Activated CD4-positive, alpha-beta T cell treated with anti-CD3 and anti-CD28 coated beads for 1 hour (primary cell): ENCODE results near the gene UBXN11.
A peak's percentile ranks its signal among the peaks of the same experiment; 100 is the strongest.
"Not testable (repeated sequence)": the region's sequence is repeated elsewhere in the genome, so short reads cannot be mapped to it uniquely, and the experiment has no call there.

Experiments used
- DNase-seq: peaks from one replicate; pipeline ENCODE4 v3.0.0-alpha.2; 2020

Gene UBXN11

DNA sequence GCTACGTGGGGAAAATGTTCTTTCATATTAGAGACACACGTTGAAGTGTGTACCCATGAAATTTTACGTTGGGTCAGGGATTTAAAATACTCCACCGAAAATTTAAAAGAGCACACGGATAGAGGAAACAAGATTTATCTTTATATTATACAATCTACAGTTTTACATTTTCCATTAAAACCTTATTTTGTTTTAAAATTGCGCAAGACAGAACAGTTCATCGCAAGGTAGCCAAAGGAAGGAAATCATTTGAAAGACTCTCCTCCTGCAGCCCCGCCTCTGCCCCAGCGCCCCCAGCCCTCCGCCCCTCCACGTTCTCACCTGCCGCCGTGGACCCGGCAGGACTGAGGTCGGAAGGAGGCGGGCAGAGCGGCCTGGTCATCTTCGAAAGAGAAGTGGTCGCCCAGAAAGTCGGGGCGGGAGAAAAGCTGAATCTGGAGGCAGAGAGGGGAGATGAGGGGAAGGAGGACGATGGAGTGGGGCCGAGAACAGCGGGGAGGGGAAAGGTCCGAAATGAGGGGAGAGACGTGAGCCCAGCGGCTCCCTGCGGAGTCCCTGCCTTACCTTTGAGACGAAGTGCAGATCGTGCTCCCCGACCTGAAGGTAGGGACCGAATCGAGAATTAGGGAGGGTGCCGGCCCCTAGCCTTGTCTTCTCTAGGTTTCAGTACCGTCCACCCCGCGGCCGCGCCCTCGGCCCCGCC is 29.5 kb upstream of the UBXN11 start:
- DNase-seq = no peak

DNA sequence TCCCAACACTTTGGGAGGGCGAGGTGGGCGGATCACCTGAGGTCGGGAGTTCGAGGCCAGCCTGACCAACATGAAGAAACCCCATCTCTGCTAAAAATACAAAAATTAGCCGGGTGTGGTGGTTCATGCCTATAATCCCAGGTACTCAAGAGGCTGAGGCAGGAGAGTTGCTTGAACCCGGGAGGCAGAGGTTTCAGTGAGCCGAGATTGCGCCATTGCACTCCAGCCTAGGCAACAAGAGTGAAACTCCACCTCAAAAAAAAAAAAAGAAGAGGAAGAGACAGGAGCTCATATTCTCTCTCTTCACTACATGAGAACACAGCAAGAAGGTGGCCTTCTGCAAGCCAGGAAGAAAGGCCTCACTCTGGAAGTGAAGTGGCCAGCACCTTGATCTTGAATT is 26.9 kb upstream of the UBXN11 start:
- not testable (repeated sequence) for DNase-seq

DNA sequence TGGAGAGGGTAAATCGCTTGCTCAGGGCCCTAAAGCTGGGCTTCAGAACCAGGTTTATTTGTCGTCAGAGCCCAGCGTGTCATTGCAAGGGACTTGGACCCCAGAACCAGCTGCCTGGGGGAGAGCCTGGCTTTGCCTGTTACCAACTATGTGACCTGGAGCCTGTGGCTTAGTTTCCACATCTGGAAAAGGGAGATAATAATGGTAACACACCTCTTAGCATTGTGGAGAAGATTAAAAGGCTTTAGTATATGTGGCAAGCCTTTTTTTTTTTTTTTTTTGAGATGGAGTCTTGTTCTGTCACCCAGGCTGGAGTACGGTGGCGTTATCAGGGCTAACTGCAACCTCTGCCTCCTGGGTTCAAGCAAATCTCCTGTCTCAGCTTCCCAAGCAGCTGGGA is 23.8 kb upstream of the UBXN11 start:
- no peak for DNase-seq

DNA sequence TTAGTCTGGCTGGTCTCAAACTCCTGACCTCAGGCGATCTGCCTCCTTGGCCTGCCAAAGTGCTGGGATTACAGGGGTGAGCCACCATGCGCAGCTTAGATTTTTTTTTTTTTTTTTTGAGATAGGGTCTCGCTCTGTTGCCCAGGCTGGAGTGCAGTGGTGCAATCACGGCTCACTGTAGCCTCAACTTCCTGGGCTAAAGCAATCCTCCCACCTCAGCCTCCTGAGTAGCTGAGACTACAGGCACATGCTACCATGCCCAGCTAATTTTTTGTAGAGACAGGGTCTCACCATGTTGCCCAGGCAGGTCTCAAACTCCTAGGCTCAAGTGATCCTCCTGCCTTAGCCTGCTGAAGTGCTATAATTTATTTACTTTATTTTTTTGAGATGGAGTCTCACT is 22.9 kb upstream of the UBXN11 start:
- DNase-seq = not testable (repeated sequence)

DNA sequence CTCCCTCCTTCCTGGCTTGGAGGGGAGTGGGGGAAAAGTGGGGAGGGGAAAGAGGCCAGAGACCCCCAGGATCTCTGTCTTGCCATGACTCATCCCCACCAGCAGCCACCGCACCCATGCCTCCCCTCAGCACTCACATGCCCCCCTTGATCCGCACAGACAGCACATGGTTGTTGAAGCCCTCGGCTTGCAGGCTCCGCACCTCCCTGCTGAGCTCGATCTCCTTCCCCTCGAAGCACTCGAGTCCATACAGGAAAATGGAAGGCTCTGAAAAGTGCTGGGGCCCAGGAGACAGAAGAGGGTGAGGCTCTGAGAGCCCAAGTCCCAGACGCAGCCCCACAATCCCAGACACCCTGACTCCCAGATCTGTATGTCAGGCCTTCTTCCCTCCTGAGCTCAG is 22.2 kb upstream of the UBXN11 start:
- DNase-seq = no peak

DNA sequence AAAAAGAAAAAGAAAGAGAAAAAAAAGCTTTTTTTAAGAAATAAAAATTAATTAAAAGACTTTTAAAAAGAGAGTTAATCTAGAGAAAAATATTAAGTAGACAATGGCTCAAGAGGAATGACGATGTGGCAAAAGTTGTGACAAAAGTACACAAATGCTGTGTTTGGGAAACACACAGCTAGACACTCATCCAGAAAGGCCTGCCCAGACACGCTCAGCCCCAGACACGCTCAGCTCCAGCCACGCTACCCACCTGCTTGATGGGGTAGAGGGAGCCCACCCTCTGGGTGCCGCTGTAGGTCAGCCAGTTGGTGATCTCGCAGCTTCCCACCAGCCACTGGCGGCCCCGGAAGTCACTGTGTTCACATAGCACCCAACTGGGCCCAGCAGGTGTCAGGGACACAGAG is 21.5 kb upstream of the UBXN11 start:
- DNase-seq = no peak

DNA sequence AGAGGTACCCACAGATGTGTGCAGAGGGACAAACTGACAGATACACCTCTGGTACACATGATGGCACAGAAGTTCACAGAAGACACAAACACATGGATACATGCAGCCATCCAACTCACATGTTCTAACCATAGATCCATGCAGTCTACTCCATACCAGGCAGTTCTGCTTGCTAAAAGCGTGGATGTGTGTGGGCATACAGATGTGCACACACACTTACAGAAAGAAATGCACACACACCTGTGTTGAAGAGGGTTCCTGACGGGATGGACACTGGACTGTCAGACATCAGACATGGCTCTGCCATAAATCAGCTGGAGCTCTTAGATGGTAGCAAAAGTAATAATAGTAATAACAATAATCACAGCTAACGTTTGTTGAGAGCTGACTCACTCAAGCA is 18.1 kb upstream of the UBXN11 start:
- no peak for DNase-seq

DNA sequence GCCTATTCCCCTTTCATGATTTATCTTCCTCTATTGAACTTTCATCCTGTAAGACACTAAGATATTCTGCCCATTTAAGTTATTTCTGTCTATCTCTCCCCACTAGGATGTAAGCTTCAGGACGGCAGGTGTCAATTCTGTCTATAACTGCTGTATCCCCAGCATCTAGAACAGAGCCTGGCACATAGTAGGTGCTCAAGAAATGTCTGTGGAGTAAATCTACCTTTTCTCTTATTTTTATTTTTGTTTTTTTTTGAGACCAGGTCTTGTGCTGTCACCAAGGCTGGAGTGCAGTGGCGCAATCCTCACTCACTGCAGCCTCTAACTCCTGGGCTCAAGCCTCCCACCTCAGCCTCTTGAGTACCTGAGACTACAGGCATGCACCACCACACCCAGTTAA is 16.9 kb upstream of the UBXN11 start:
- DNase-seq = no peak

DNA sequence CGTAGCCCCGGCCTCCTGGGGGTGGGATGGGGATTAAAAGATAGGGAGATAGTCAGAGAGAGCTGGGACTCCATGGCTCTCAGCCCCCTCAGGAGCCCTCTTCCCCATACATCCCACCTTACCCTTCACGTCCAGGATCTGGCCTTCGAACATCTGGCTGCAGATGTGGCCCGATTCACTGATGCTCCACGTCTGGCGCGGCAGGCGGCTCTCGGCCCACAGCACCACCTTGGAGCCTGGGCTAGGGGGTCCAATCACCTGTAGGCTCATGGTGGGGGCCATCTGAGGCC is 15.6 kb upstream of the UBXN11 start:
- no peak for DNase-seq

DNA sequence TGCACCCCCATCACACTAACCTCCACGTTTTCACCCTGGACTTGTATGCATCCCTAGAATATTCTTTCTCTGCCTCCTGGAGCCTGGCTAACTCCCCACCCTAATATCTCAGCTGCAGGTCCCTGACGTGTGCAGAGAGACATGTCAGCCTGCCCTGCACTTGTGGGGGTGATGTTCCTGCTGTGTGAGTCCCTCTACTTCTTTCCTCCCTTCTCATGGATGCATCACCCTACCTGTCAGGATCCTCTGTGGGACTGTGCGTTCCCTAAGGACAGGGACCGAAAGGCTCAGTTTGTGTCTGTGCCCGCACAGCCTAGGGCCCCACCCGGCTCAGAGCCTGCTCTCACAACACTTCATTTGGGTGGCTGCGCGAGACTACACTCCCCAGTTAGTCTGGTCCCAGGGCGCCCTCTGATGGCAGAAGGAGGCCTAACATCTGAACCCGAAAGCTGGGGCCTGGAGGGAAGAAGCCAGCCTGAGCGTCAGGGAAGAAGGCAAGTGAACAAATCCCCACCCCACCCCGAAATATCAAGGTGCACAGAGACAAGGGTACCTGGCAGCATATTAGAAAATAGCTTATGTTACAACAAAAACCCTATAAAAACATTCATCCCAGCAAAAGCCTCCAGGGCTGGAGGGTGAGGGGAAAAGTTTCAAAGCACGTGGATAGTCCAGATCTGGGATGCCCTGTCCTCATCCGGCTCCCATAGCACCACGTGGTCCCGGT is 15.0 kb upstream of the UBXN11 start:
- DNase-seq = peak; percentile 93

DNA sequence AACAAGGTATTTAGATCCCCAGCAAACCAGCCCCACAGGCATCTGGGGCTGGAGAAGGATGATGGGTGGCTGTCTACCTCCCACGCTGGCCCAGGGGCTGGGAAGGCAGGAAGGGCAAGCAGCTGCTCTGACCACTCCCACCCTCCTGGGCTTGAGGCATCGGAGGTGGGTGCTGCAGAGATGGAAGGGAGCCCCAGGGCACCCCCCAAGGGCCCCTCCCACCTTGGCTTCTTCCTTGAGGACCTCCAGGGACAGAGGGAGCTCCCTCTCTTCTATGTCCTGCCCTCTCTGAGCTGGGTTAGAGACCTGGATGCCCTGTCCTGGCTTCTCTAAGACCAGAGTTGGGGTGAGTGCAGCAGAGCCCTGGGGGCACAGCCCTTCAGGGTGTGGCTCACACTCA is 14.5 kb upstream of the UBXN11 start:
- no peak for DNase-seq

DNA sequence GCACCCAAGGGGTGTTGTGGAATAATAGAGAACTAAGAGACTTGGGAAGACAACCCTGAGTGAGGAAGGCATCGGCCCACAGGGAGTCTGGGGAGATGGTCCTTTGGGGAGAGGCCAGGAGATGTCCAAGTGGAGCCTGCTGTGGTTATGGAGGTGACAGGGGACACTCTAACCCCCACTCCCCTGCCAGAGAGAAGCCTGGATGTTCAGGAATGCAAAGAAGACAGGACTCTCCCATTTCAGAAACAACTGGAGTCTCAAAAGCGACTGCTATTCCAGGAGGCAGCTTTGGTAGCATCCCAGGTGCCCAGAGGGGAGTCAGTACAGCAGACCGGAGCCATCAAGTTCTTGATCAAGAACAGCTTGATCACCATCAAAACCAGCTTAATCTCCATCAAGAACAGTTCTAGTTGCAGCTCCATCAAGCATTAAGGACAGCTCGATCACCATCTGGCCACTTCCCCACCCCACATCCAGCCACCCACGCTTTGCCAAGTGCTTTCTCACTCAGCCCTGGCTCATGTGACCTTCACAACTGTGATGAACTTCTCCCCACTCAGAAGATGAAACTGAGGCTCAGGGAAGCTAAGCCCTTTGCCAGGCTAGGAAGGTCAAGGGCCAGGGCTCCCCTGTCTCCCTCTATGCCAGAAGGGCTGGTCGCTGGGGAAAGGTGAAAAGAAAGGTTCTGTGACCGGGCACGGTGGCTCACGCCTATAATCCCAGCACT is 12.1 kb upstream of the UBXN11 start:
- no peak for DNase-seq

DNA sequence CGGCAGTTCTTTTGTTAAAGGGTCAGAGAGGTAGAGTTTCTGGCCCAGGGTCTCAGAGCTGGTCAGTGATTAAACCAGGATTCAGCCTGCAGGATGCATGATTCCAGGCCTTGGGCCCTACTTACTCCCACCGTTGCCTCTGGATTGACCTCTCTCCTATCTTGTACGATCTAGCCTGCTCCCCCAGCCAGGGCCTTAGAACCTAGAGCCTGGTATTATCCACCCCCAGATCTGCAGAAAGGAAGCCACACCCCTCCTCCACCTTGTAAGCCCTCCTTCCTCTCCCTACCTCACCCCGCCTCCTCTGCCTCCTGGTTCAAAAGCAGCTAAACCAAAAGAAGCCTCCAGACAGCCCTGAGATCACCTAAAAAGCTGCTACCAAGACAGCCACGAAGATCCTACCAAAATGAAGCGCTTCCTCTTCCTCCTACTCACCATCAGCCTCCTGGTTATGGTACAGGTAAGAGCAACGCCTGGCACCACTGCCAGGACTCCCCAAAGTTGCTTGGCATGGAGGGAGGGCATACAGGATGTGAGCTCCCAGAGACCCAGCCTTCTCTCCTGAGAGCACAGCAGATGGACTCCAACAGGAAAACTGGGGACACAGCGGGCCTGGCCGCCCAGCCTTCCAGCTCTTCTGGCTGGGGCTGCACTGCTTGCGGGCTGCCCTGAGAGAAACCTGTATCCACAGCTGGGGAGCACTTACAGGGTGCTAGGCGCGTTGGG is 11.3 kb upstream of the UBXN11 start, which contains the start of gene CD52:
CD52 (plus strand) TSS at position 347 of the 726 bp plus-strand sequence; CDS start at position 407, 60 bp downstream.
- peak; percentile 54 for DNase-seq

DNA sequence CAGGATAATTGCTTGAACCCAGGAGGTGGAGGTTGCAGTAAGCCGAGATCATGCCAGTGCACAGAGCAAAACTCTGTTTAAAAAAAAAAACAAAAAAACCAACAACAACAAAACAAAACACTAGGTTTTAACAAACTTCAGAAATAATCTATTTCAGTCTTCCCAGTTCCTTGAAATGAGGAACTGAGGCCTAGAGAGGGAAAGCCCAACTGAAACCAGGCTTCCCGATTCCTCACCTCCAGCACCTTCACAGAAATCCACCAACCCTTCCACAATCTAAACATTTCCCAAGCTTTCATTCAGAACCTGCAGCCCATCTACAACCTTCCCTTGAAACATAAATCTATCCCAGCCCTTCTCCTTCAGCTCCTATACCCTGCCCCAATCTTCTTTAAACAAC is 10.7 kb upstream of the UBXN11 start:
- DNase-seq = no peak

DNA sequence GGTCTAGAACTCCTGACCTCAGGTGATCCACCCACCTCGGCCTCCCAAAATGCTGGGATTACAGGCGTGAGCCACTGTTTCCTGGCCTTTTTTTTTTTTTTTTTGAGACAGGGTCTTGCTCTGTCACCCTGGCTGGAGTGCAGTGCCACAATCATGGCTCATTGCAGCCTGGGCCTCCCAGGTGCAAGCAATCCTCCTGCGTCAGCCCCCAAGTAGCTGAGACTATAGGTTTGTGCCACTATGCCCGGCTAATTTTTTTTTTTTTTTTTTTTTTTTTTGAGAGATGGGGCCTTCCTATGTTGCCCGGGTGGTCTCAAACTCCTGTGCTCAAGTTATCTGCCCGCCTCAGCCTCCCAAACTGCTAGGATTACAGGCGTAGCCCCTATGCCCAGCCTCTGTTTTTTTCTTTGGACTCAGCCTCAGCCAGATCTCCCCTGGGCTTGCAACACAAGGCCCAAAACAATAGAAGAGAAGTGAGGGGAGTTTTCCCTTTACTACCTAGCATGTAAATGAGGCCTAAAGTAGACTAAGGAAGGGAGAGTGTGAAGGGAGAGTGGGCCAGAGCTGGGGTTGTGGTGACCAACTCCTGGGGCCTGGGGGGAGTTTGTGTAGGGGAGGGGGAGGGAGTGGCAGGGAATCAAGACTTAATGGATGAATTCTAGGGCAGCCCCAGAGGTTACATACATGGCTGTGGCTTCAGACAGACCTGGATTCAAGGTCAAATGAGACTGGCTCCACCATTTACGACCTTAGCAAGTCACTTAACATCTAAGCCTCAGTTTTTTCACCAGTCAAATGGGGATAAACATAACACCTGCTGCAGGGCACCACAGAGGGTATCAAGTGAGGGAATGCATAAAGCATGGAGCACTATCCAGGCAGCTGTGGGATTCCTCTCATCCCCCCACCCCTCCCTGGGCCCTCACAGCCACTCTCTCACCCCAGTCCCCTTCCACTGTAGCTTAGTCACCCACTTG is 9.7 kb upstream of the UBXN11 start:
- DNase-seq = no peak

DNA sequence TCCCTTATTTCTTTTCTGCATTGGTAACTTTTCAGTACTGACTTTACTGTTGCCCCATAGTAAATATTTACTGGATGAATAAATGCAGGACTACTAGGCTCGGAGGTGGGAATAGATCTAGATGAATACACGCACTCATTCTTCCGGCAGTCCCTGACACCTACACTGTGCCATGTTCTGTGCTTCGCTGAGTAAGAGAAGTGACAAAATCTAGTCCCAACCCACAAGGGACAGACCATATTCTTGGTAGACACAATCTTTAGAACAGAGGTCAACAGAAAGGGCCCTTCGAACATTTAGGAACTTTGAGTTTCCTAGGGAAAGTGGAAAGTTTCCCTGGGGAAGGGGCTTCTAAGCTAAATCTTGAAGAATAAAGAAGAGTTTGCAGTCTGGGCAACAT is 8.1 kb upstream of the UBXN11 start:
- DNase-seq = no peak

DNA sequence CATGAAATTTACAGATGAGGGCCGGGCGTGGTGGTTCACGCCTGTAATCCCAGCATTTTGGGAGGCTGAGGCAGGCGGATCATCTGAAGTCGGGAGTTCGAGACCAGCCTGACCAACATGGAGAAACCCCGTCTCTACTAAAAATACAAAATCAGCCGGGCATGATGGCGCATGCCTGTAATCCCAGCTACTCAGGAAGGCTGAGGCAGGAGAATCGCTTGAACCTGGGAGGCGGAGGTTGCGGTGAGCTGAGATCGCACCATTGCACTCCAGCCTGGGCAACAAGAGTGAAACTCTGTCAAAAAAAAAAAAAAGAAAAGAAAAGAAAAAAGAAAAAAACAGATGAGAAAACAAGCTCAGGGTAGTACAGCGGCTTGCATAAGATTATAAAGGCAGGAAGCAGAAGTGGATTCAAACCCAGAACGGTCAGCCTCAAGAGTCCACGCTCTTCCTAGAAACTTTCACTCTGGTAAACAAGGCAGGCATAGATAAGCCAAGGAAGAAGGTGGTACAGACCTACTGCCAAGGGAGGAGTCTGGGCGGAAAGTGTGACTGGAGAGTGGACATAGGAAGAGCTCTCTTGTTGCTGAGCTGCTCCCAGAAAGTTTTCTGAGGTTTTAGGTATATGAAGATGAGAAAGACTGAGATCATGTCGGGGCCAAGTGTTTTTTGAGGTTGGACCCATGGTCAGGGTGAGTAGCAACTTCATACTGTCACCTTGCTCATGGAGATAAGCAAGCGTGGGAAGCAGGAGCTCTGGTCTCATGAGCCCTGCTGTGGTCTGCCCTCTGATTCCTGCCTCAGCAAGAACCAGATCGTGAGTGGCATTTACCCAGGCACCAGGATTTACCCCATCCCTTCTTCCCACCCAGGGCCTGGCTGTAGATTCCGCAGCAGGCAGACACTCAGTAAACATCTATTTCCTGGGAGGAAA is 1.8 kb upstream of the UBXN11 start:
- not testable (repeated sequence) for DNase-seq

DNA sequence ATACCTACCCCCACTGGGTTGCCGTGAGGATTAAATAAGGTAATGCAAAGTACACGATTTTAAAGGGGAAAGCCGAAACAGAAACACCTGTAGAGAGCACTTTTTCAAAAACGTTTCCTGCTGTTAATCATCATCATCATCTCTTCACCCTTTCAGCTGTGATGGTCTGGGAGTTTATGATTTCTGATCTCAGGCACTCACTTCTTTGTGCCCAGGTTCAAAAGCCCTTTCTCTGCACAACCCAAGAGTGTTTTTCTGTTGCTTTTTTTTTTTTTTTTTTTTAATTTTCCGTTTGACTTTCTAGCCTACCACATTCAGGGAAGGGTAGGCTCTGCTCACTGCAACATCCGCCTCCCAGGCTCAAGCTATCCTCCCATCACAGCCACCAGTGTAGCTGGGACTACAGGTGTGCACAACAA is 936 bp upstream of the UBXN11 start:
- DNase-seq = no peak

DNA sequence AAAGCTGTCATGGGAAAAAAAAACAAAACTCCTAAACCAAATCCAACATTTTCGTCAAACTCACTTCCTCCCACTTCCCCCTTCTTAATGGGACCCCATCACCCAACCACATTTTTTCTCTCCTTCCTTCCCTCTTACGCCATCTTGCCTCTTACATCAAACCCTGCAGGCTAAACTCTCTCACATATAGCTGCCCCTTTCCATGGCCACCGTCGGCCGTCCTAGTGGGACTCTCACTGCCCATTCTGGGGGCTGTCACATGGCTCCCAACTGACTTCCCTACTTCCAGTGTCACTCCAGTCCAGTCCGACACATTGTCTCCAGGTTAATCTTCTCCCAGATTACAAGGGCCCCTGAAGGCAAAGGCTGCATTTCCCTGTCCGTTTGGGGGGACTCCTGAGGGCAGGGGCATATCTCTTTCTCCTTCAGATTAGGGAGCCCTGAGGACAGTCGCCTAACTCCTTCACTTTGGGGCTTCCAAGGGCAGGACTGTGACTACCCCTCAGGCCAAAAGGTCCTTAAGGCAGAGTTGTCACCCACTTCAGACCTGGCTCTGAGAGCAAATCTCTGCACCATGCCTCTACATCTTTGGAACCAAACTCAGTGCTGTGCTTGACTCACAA is 658 bp downstream of the UBXN11 start:
- DNase-seq = no peak

DNA sequence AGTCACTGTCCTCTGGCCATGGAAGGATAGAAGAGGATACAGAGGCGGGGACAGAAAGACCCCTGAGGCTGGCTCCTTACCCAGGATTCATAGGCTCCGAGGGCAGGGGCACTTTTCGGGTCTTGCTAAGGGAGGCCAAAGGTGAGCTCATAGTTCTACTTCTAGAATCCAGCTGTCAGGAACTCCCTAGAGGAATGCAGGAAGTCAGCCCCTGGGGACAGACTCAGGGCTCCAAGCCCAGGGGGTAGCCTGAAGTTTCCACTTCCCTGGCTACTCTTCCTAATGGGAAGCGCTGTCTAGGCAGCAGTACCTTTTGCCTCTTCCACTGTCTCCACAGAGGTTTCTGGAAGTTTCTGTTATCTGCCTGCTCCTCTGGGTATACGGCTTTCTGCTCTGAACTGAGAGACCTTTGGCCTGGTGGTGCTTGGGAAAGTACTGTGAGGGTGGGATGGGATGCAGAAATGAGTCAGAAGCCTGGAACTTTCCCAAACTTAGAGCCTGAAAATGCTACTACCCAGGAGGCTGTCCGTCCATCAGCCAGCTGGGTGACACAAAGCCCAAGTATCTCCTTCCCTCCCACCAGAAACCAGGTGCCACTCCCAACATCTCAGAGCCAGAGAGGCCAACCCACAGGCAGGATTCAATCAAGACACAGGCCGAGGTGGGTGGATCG is 3.6 kb downstream of the UBXN11 start:
- DNase-seq = no peak
